ENCODE measurements around the gene REG1B. TPM values are rescaled to one million over a fixed set of nuclear protein-coding genes. Genes with fewer than 3 reads are reported as not detected.

The REG1B gene
- total and polyA plus RNA-seq, 9 of the 15 experiments (the other 6 are each of a cell fraction or from before 2014, with no cell fraction given) = 0.15 to 2.0 TPM; not detected in 7

DNA sequence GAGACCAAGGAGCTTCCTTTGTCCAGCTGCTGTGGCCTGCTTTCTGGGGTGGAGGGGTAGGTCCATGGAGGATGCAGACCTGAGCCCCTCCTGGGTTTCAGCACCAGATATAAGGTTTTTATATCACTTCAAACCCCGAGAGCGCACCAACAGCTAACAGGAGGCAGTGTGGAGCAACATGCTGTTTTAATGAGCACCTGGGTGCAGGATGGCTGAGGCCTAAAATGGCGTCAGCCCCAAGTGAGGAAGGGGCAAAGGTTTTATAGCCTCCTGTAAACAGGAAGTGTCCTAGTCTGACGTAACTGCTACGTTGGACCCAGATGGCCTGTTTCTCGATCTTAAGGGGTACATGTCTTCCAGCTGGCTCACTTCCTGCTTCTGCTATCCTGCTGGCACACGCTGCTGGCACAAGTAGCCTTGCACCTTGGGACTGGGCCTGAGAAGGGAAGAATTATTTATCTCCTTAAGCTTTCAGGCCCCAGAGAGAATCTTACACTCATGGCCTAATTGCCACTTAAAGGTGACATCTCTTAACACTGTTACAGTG, 11.4 kb upstream of the REG1B start:
- H2AFZ ChIP-seq (ENCODE audit: low read depth, low read length) = no peak overlapping the region
- ATAC-seq = no peak
- TF ChIP-seq TEAD1 (CRISPR knock-in tag; IDR thresholded peaks at IDR 0.05) = no peak
- no peak for TF ChIP-seq SMARCB1 (IDR thresholded peaks at IDR 0.05; ENCODE audit: insufficient read length, low read depth)
- TF ChIP-seq BDP1 (IDR thresholded peaks at IDR 0.05; ENCODE audit: insufficient read depth, insufficient read length) = no peak
- no peak for TF ChIP-seq SIN3B (IDR thresholded peaks at IDR 0.05; ENCODE audit: low read depth)
- TF ChIP-seq POLR3G (IDR thresholded peaks at IDR 0.05; ENCODE audit: extremely low read depth, insufficient read length, insufficient replicate concordance) = no peak
- no peak for TF ChIP-seq ZBED1 (IDR thresholded peaks at IDR 0.05)
- TF ChIP-seq GATAD2A (IDR thresholded peaks at IDR 0.05) = no peak
- no peak for TF ChIP-seq NFYB (IDR thresholded peaks at IDR 0.05; ENCODE audit: extremely low read depth, insufficient read length)
- TF ChIP-seq ADNP (tag; IDR thresholded peaks at IDR 0.05) = no peak
- TF ChIP-seq ZNF436 (CRISPR knock-in tag; IDR thresholded peaks at IDR 0.05) = no peak
- no peak for TF ChIP-seq ZNF316 (IDR thresholded peaks at IDR 0.05)
- no peak for TF ChIP-seq E2F5 (CRISPR knock-in tag; IDR thresholded peaks at IDR 0.05)
- no peak for TF ChIP-seq ZNF124 (CRISPR knock-in tag; IDR thresholded peaks at IDR 0.05)
- TF ChIP-seq, protein P1, sequence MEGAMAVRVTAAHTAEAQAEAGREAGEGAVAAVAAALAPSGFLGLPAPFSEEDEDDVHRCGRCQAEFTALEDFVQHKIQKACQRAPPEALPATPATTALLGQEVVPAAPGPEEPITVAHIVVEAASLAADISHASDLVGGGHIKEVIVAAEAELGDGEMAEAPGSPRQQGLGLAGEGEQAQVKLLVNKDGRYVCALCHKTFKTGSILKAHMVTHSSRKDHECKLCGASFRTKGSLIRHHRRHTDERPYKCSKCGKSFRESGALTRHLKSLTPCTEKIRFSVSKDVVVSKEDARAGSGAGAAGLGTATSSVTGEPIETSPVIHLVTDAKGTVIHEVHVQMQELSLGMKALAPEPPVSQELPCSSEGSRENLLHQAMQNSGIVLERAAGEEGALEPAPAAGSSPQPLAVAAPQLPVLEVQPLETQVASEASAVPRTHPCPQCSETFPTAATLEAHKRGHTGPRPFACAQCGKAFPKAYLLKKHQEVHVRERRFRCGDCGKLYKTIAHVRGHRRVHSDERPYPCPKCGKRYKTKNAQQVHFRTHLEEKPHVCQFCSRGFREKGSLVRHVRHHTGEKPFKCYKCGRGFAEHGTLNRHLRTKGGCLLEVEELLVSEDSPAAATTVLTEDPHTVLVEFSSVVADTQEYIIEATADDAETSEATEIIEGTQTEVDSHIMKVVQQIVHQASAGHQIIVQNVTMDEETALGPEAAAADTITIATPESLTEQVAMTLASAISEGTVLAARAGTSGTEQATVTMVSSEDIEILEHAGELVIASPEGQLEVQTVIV (CRISPR knock-in tag; IDR thresholded peaks at IDR 0.05; ENCODE audit: borderline replicate concordance) = no peak
- no peak for TF ChIP-seq CBFA2T2 (conservative IDR thresholded peaks at IDR 0.05)
- TF ChIP-seq, protein P2, sequence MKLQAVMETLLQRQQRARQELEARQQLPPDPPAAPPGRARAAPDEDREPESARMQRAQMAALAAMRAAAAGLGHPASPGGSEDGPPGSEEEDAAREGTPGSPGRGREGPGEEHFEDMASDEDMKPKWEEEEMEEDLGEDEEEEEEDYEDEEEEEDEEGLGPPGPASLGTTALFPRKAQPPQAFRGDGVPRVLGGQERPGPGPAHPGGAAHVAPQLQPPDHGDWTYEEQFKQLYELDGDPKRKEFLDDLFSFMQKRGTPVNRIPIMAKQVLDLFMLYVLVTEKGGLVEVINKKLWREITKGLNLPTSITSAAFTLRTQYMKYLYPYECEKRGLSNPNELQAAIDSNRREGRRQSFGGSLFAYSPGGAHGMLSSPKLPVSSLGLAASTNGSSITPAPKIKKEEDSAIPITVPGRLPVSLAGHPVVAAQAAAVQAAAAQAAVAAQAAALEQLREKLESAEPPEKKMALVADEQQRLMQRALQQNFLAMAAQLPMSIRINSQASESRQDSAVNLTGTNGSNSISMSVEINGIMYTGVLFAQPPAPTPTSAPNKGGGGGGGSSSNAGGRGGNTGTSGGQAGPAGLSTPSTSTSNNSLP (IDR thresholded peaks at IDR 0.05; ENCODE audit: borderline replicate concordance, low read depth, low read length) = no peak
- no peak for TF ChIP-seq EZH2 (IDR thresholded peaks at IDR 0.05; ENCODE audit: borderline replicate concordance, low read depth, low read length)
- no peak for TF ChIP-seq SMAD1 (IDR thresholded peaks at IDR 0.05; ENCODE audit: low read depth, low read length, partially characterized antibody)
- CTCF ChIA-PET (ENCODE audit: low intra/inter-chr PET ratio) = no interaction called here
- 0% methylated on average over 7 of the region's 7 CpGs for WGBS (ENCODE audit: insufficient coverage, low coverage, missing lambda C conversion rate)
- FAIRE-seq = no peak
- no peak overlapping the region for H3K27ac ChIP-seq (ENCODE audit: extremely low read depth, low read depth, low read length)
- no peak overlapping the region for H3K9ac ChIP-seq (ENCODE audit: insufficient read depth in 1 of 2, low read depth in 2 of 2, low read length in 2 of 2)
- H4K20me1 ChIP-seq (replicated peaks; ENCODE audit: control insufficient read depth, insufficient read depth, low read length) = no peaks in the 10 kb centered on the region
- no peak overlapping the region for H3K4me2 ChIP-seq (ENCODE audit: insufficient read depth, low read length)
- no peaks in the 10 kb centered on the region for H3K9me1 ChIP-seq (ENCODE audit: control insufficient read depth, insufficient read depth, low read length)
- H3K4me1 ChIP-seq (replicated peaks in 1 of 2; ENCODE audit: control insufficient read depth in 2 of 2, insufficient read depth in 2 of 2, low read length in 2 of 2) = no peaks in the 10 kb centered on the region
- no peaks in the 10 kb centered on the region for H3K27me3 ChIP-seq (ENCODE audit: control insufficient read depth in 2 of 2, insufficient read depth in 2 of 2, low read length in 2 of 2)
- no peak overlapping the region for H3K4me3 ChIP-seq
- no peak for DNase-seq (ENCODE audit: extremely low read depth in 1 of 4, low spot score in 3 of 4)
- no peaks in the 10 kb centered on the region for H3K9me3 ChIP-seq (replicated peaks; ENCODE audit: control insufficient read depth, insufficient read depth, low read depth, low read length)
- in situ Hi-C loops (cut with MboI) = no loop called here
- no peaks in the 10 kb centered on the region for H3K36me3 ChIP-seq (ENCODE audit: control insufficient read depth, insufficient read depth, low read length)
- BruUV-seq (replicated peaks) = no TSS peak
- intact Hi-C loops (cut with micrococcal nuclease) = no loop called here
- POLR2A ChIA-PET = interaction anchor here (0.5 kb wide), 1 partner anchor 105 kb away, joined by 3 read pairs; no protein-coding TSS in a partner anchor
- no peaks in the 10 kb centered on the region for H3K79me2 ChIP-seq (ENCODE audit: control insufficient read depth, insufficient read depth, low read length)

Measured in K562 (cell line).